Measurements from ENCODE around the gene SLC25A19. TPM values are rescaled to one million over a fixed set of nuclear protein-coding genes. Genes with fewer than 3 reads are reported as not detected.

Gene SLC25A19
- total RNA-seq, 1 experiment from 2014 or later: 29.0 TPM

DNA sequence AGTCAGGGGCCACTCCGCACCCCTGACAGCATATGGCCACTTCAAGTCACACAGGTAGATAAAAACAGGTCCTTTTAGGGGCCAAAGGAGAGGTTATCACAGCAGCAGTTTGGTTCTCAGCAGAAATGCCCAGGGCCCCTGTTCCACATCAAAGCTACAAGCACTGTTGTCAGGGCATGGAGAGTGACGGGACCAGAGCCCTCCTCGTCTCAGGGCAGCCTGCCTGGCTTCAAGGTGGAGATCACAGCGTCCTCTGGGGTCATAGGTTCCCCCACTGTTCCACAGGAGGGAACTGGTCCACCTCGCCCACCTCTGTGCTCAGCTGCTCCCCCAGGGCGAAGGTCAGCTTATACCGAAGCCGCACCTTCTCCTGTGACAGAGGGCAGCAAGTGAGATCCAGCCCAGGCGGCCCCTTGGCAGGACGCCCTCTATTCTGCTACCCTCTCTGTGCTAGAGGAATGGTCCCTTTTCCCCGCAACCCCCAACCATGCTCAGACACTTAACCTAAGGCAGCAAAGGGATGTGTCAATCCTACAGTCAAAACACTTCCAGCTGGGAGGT is 51.1 kb downstream of the SLC25A19 start:
- DNase-seq (ENCODE audit: low read depth, low spot score) (no peak), ATAC-seq (peak; percentile 3; the same call in 1 of the 2 replicates)
- ChIA-PET CTCF (interaction anchor here (0.6 kb wide), 2 partner anchors 60 to 172 kb away, joined by 3 to 5 read pairs; no protein-coding TSS in a partner anchor), POLR2A (interaction anchor here (0.6 kb wide), 1 partner anchor 8 kb away, joined by 7 read pairs; no protein-coding TSS in a partner anchor)
- H3K4me3 ChIP-seq (ENCODE audit: low read depth in 2 of 2, low read length in 2 of 2): no peak overlapping the region
- H3K9me3 ChIP-seq (ENCODE audit: control insufficient read depth, insufficient read depth, low read depth, low read length): no peaks in the 10 kb centered on the region
- H3K27me3 ChIP-seq (ENCODE audit: control insufficient read depth, insufficient read depth, low read length): no peaks in the 10 kb centered on the region
- no peak overlapping the region for H3K27ac ChIP-seq (ENCODE audit: low read length)
- H3K4me1 ChIP-seq (ENCODE audit: control insufficient read depth, insufficient read depth, low read length): 0 out of 2 replicates have a peak, but pooled peaks cover 3% of the 10 kb centered on the region
- TSS peak; percentile 51 for BruUV-seq (replicated peaks)
- in situ Hi-C loops (cut with HindIII; ENCODE audit: low pct_unique_long_range_greater_than_20kb, low sequenced_read_pairs): no loop called here
- TF ChIP-seq CTCF (IDR thresholded peaks at IDR 0.05) (no peak), SIN3A (IDR thresholded peaks at IDR 0.05; ENCODE audit: borderline replicate concordance, insufficient read depth, low read depth, low read length) (no peak), TCF7L2 (IDR thresholded peaks at IDR 0.05; ENCODE audit: low read depth, low read length) (no peak), POLR2AphosphoS5 (IDR thresholded peaks at IDR 0.05; ENCODE audit: low read depth, low read length) (no peak)
- TF ChIP-seq, protein P1, sequence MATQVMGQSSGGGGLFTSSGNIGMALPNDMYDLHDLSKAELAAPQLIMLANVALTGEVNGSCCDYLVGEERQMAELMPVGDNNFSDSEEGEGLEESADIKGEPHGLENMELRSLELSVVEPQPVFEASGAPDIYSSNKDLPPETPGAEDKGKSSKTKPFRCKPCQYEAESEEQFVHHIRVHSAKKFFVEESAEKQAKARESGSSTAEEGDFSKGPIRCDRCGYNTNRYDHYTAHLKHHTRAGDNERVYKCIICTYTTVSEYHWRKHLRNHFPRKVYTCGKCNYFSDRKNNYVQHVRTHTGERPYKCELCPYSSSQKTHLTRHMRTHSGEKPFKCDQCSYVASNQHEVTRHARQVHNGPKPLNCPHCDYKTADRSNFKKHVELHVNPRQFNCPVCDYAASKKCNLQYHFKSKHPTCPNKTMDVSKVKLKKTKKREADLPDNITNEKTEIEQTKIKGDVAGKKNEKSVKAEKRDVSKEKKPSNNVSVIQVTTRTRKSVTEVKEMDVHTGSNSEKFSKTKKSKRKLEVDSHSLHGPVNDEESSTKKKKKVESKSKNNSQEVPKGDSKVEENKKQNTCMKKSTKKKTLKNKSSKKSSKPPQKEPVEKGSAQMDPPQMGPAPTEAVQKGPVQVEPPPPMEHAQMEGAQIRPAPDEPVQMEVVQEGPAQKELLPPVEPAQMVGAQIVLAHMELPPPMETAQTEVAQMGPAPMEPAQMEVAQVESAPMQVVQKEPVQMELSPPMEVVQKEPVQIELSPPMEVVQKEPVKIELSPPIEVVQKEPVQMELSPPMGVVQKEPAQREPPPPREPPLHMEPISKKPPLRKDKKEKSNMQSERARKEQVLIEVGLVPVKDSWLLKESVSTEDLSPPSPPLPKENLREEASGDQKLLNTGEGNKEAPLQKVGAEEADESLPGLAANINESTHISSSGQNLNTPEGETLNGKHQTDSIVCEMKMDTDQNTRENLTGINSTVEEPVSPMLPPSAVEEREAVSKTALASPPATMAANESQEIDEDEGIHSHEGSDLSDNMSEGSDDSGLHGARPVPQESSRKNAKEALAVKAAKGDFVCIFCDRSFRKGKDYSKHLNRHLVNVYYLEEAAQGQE (IDR thresholded peaks at IDR 0.05; ENCODE audit: insufficient read depth in 1 of 2, low read depth in 2 of 2, low read length in 1 of 2): no peak
- intact Hi-C loops (cut with micrococcal nuclease; ENCODE audit: unreplicated experiment): no loop called here
- H3K36me3 ChIP-seq (ENCODE audit: control insufficient read depth, insufficient read depth, low read length): peaks cover 20% of the 10 kb centered on the region

DNA sequence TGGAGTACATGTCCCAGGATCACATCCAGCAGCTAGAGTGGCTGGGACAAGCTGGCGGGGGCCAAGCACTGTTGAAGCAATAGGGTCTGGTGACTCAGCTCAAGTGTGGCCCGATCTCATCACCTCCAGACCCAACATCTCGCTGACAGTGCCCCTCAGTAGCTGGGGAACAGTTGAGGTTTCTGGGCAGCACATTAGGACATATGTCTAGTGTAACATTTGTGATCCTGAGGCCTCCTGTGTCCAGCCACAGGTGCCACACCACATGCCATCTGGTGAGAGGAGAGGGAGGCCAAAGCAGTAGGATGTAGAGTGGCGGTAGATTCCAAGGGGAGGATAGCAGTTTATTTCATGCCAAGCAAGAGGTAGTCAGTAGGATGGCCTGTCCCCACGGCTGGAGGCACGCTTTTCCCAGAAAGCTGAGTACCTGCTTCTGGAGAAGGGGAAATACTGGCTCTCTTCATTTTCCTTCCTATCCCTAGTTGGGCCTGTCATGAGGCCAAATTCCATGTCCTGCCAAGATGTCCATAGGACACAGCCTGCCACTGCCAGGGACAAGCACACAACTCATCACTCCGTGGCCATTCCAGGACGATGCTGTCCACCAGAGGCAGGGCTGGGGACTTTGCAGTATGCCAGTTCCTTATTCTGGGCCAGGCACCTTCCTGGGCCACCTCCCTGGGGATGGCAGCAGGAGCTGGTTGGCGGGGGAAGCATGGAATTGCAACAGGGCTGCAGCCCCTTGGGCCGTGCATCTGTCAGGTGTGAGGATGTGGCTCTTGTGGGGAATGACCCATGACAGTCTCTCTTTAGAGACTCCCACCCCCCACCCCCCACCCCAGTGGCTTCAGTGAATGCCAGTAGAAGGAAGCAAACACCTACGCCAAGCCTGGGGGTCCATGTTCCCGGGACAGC is 51.9 kb downstream of the SLC25A19 start:
- H3K27me3 ChIP-seq (ENCODE audit: control insufficient read depth, insufficient read depth, low read length): no peaks in the 10 kb centered on the region
- DNase-seq (ENCODE audit: low read depth, low spot score): no peak
- H3K4me1 ChIP-seq (ENCODE audit: control insufficient read depth, insufficient read depth, low read length): 0 out of 2 replicates have a peak, but pooled peaks cover 3% of the 10 kb centered on the region
- no peak for ATAC-seq
- ChIA-PET CTCF (interaction anchor here (0.5 kb wide), 1 partner anchor 13 kb away, joined by 3 read pairs; no protein-coding TSS in a partner anchor), POLR2A (interaction anchor here (0.6 kb wide), 1 partner anchor 7 kb away, joined by 7 read pairs; no protein-coding TSS in a partner anchor)
- no peak overlapping the region for H3K4me3 ChIP-seq (ENCODE audit: low read depth in 2 of 2, low read length in 2 of 2)
- H3K27ac ChIP-seq (ENCODE audit: low read length): no peak overlapping the region
- TF ChIP-seq TCF7L2 (IDR thresholded peaks at IDR 0.05; ENCODE audit: low read depth, low read length): no peak
- peak; percentile 5; the same call in 1 of the 2 replicates for TF ChIP-seq POLR2AphosphoS5 (IDR thresholded peaks at IDR 0.05; ENCODE audit: low read depth, low read length)
- TF ChIP-seq, protein P1 (IDR thresholded peaks at IDR 0.05; ENCODE audit: insufficient read depth in 1 of 2, low read depth in 2 of 2, low read length in 1 of 2): no peak
- H3K9me3 ChIP-seq (ENCODE audit: control insufficient read depth, insufficient read depth, low read depth, low read length): no peaks in the 10 kb centered on the region
- H3K36me3 ChIP-seq (ENCODE audit: control insufficient read depth, insufficient read depth, low read length): peaks cover 23% of the 10 kb centered on the region
- in situ Hi-C loops (cut with HindIII; ENCODE audit: low pct_unique_long_range_greater_than_20kb, low sequenced_read_pairs): no loop called here
- intact Hi-C loops (cut with micrococcal nuclease; ENCODE audit: unreplicated experiment): no loop called here
- no TSS peak for BruUV-seq (replicated peaks)
